K562 (cell line): ENCODE data around the gene ZNF761. TPM values are rescaled to one million over a fixed set of nuclear protein-coding genes. Genes with fewer than 3 reads are reported as not detected.

ENCODE experiments used
- FOXK2 ChIP-seq, 2 experiments: fragments of 450-650 bp; IDR thresholded peaks in 1 of 2; conservative IDR thresholded peaks in 1 of 2; 2 replicates each; pipeline ENCODE4 v1.6.1; 2016; ENCODE audit warnings: low read depth in 2 of 2, mild to moderate bottlenecking in 1 of 2
- SRF ChIP-seq, 2 experiments: fragments of 250-450, 450-650 bp in 1 of 2; sonication (Bioruptor Pico) in 1 of 2; sonication (generic) in 1 of 2; formaldehyde crosslinking; IDR thresholded peaks; 2 replicates each; pipeline versions ENCODE4 v1.5.0 to v1.5.1; 2020 to 2022; ENCODE audit warnings: mild to moderate bottlenecking in 1 of 2, missing genetic modification reagents in 1 of 2
- SRSF7 ChIP-seq: fragments of 200-400 bp; formaldehyde crosslinking; optimal IDR thresholded peaks from 2 replicates; pipeline ENCODE3; 2017; ENCODE audit warnings: mild to moderate bottlenecking, low read depth, low read length
- ZKSCAN3 ChIP-seq: fragments of 250-450 bp; sonication (Bioruptor Pico); IDR thresholded peaks from 2 replicates; pipeline ENCODE4 v1.4.0; 2020
- polyA plus RNA-seq, 8 experiments: library from polyadenylated mRNA; depleted of rRNA in 4 of 8; stranded (reverse) in 5 of 8; unstranded in 3 of 8; fragments of >200 nt; fragmentation: Nextera tagmentation in 2 of 8; fragmentation: Illumina TruSeq in 1 of 8; extraction: Ambion mirVana in 2 of 8; extraction: Trizol in 1 of 8; gene quantifications; 2 replicates each; pipeline versions ENCODE4 v1.2.1 to v1.2.3, GENCODE V29; 2011 to 2014; ENCODE audit warnings: inconsistent platforms in 1 of 8, missing spikeins in 1 of 8
- total RNA-seq, 7 experiments: library from RNA; depleted of rRNA in 6 of 7; stranded (reverse); fragments of >200 nt in 6 of 7; fragmentation: Illumina TruSeq in 2 of 7; extraction: Trizol in 2 of 7; gene quantifications; 2 replicates each; pipeline versions ENCODE4 v1.2.1 to v1.2.3, GENCODE V29; 2011 to 2021; ENCODE audit warnings: low replicate concordance in 1 of 7
- TF ChIP-seq, protein P1 (sequence below), 2 experiments: fragments of 450-650 bp; IDR thresholded peaks; 2 replicates each; pipeline ENCODE4 v1.6.1; 2016; ENCODE audit warnings: mild to moderate bottlenecking in 2 of 2, borderline replicate concordance in 1 of 2, low read depth in 1 of 2, moderate library complexity in 1 of 2
- TF ChIP-seq, protein P2 (sequence below): fragments of 450-650 bp; formaldehyde crosslinking; IDR thresholded peaks from 2 replicates; pipeline ENCODE4 v1.4.0; 2020; ENCODE audit warnings: mild to moderate bottlenecking, moderate library complexity
- TF ChIP-seq, protein P3 (sequence below): fragments of 450-650 bp; IDR thresholded peaks from 2 replicates; pipeline ENCODE4 v1.6.1; 2016; ENCODE audit warnings: mild to moderate bottlenecking

Gene ZNF761
- total and polyA plus RNA-seq, 9 of the 15 experiments (the other 6 are each of a cell fraction or from before 2014, with no cell fraction given): 10.3 to 30.2 (median 17.0) TPM

DNA sequence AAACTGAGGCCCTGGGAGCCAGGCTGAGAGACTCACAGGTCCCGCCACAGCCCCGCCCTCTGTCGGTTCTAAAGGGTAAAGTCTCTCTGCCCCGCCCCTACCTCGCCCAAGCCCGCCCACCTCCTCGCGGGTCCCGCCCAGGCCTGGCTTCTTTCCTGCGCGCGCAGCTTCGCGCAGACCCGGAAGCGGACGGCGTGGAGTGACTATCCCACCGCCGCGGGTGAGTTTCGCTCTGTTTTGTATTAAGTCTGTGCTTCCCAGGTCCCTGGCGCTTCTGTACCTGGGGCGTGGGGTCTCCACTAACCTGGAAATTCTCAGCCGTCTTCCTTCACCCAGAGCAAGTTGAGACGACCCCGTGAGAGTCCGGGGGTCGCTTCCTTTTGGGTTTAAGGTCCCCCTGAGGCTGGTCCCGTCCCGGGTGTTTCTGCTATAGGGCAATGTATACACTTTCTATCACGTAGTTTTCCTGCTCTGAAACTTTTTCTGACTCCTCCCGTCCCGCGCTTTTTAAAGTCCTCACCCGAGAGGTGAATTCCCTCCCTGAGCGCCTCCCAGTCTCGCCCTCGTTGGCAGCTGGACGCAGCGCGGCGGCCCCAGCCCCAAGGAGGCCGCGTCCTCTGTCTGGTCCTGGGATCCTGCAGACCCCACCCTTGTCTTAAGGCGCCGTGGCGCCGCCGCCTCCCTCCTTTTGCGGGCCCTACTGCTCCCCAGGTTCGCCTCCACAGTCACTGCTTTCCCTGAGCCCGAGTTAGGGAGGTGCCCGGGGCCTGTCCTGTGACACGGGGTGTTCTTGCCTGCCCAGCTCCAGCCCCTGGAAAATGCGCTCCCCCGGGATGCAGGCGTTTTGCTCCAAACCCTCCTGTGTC is 36.6 kb upstream of the ZNF761 start, which contains the start of gene ZNF765 (continued):
- TF ChIP-seq, protein P1, sequence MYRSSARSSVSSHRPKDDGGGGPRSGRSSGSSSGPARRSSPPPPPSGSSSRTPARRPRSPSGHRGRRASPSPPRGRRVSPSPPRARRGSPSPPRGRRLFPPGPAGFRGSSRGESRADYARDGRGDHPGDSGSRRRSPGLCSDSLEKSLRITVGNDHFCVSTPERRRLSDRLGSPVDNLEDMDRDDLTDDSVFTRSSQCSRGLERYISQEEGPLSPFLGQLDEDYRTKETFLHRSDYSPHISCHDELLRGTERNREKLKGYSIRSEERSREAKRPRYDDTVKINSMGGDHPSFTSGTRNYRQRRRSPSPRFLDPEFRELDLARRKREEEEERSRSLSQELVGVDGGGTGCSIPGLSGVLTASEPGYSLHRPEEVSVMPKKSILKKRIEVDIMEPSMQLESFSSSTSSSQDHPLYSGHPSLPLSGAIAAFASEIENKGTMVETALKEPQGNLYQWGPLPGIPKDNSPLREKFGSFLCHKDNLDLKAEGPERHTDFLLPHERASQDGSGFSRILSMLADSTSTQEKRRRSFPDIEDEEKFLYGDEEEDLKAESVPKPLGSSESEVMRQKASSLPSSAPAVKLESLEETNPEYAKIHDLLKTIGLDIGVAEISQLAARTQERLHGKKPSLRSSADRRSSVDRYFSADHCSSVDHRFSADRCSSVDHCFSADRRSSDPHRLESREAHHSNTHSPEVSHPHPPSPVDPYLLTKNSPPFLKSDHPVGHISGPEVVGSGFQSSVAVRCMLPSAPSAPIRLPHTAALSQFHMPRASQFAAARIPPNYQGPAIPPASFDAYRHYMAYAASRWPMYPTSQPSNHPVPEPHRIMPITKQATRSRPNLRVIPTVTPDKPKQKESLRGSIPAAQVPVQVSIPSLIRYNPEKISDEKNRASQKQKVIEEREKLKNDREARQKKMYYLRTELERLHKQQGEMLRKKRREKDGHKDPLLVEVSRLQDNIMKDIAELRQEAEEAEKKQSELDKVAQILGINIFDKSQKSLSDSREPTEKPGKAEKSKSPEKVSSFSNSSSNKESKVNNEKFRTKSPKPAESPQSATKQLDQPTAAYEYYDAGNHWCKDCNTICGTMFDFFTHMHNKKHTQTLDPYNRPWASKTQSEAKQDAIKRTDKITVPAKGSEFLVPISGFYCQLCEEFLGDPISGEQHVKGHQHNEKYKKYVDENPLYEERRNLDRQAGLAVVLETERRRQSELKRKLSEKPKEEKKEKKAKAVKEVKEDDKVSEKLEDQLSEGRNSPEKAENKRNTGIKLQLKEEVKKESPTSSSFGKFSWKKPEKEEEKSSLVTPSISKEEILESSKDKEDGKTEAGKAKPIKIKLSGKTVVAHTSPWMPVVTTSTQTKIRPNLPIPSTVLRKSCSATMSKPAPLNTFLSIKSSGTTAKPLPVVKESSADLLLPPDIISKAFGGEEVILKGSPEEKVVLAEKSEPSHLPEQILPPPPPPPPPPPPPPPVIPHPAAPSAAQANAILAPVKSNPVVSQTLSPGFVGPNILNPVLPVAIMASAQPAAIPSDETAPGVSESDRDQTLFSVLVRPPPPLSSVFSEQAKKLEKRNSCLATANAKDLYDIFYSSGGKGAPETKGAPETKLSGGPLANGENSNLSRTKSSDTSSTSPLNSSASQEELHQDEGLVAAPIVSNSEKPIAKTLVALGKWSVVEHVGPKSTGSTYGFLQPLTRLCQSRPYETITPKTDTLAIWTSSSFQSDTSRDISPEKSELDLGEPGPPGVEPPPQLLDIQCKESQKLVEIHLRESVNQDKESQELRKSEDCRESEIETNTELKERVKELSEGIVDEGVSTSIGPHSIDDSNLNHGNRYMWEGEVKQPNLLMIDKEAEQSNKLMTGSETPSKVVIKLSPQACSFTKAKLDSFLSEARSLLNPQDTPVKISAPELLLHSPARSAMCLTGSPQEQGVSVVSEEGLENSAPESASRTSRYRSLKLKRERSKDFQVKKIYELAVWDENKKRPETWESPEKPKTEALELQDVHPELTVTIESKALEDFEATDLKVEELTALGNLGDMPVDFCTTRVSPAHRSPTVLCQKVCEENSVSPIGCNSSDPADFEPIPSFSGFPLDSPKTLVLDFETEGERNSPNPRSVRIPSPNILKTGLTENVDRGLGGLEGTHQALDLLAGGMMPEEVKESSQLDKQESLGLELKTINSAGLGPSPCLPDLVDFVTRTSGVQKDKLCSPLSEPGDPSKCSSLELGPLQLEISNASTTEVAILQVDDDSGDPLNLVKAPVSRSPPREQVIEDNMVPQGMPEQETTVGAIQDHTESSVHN (IDR thresholded peaks at IDR 0.05; ENCODE audit: borderline replicate concordance in 1 of 2, low read depth in 1 of 2): no peak
- no peak for TF ChIP-seq SRSF7
- TF ChIP-seq, protein P2, sequence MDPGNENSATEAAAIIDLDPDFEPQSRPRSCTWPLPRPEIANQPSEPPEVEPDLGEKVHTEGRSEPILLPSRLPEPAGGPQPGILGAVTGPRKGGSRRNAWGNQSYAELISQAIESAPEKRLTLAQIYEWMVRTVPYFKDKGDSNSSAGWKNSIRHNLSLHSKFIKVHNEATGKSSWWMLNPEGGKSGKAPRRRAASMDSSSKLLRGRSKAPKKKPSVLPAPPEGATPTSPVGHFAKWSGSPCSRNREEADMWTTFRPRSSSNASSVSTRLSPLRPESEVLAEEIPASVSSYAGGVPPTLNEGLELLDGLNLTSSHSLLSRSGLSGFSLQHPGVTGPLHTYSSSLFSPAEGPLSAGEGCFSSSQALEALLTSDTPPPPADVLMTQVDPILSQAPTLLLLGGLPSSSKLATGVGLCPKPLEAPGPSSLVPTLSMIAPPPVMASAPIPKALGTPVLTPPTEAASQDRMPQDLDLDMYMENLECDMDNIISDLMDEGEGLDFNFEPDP (CRISPR knock-in tag): no peak
- TF ChIP-seq ZKSCAN3 (CRISPR knock-in tag): no peak
- no peak for TF ChIP-seq SRF (CRISPR knock-in tag; IDR thresholded peaks at IDR 0.05)
- peak in 1 of 2 experiments; percentile 70; a peak in 2 of 4 replicates for TF ChIP-seq FOXK2 (conservative IDR thresholded peaks at IDR 0.05 in 1 of 2, IDR thresholded peaks at IDR 0.05 in 1 of 2; ENCODE audit: low read depth in 2 of 2)
- TF ChIP-seq, protein P3, sequence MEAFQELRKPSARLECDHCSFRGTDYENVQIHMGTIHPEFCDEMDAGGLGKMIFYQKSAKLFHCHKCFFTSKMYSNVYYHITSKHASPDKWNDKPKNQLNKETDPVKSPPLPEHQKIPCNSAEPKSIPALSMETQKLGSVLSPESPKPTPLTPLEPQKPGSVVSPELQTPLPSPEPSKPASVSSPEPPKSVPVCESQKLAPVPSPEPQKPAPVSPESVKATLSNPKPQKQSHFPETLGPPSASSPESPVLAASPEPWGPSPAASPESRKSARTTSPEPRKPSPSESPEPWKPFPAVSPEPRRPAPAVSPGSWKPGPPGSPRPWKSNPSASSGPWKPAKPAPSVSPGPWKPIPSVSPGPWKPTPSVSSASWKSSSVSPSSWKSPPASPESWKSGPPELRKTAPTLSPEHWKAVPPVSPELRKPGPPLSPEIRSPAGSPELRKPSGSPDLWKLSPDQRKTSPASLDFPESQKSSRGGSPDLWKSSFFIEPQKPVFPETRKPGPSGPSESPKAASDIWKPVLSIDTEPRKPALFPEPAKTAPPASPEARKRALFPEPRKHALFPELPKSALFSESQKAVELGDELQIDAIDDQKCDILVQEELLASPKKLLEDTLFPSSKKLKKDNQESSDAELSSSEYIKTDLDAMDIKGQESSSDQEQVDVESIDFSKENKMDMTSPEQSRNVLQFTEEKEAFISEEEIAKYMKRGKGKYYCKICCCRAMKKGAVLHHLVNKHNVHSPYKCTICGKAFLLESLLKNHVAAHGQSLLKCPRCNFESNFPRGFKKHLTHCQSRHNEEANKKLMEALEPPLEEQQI: no peak
